ENCODE measurements around the gene ATP5PB.
A peak's percentile ranks its signal among the peaks of the same experiment; 100 is the strongest.

Gene ATP5PB

DNA sequence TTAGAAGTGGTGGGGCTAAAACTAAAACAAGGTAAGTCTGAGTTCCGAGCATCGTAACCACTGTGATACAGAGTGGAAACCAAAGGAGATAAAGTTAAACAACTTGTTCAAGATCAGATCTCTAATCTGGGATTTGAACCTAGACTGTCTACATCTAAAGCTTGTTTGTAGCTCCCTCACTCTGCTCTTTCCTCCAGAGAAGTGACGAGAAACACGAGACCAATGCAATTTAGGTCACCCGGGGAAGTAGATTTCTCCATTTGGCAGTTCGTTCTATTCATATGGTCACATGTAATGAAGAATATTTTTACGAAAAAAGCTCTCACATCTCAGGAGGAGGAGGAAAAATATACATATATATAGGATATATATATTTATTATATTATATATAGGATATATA, 52.4 kb downstream of the ATP5PB start:
- Histone ChIP-seq H3K36me3 (ENCODE audit: control insufficient read depth, insufficient read depth, low read length) (no peaks in the 10 kb centered on the region), H3K4me3 (ENCODE audit: low read length) (no peak overlapping the region), H3K9ac (ENCODE audit: low read length) (no peak overlapping the region), H3K9me3 (ENCODE audit: control insufficient read depth, low read length) (no peaks in the 10 kb centered on the region), H3K27me3 (ENCODE audit: control insufficient read depth, insufficient read depth, low read length) (no peaks in the 10 kb centered on the region), H3K4me1 (ENCODE audit: control insufficient read depth, insufficient read depth, low read length) (no peaks in the 10 kb centered on the region)

- Histone ChIP-seq H3K36me3 (ENCODE audit: control insufficient read depth, insufficient read depth, low read length) (no peaks in the 10 kb centered on the region), H3K9me3 (ENCODE audit: control insufficient read depth, low read length) (no peaks in the 10 kb centered on the region), H3K4me1 (ENCODE audit: control insufficient read depth, insufficient read depth, low read length) (peaks cover 15% of the 10 kb centered on the region), H3K27me3 (ENCODE audit: control insufficient read depth, insufficient read depth, low read length) (no peaks in the 10 kb centered on the region), H3K9ac (ENCODE audit: low read length) (peak within 1 kb of the TSS; percentile 9), H3K4me3 (ENCODE audit: low read length) (no peak within 1 kb of the TSS)
Measured at GRCh38 chr1:111503585-111504060, 54.4 kb downstream of the ATP5PB start, which contains the start of the genes ADORA3 and TMIGD3. Gene ADORA3, minus strand, starts transcription at chr1:111503633. Its CDS starts 279 bp downstream, at chr1:111503354. Gene TMIGD3, minus strand, starts transcription at chr1:111503633. Its CDS starts 279 bp downstream, at chr1:111503354.

DNA sequence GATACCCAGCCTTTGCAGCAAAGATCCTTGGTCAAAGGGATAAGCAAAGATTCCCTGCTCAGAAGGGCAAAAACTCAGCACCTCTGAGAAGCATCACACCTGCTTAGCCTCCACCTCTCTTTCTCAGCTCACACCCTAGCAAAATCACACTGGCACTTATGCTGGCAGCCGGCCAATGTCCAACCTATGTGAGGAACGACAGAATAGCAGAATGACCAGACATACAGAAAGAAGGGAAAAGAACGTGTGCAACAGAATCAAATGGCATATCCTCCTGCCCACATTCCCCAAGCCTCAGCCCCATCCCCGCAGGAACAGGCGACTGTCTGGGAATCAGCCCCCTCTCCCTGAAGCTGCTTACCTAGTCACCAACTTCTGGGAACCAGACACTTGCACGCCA, 54.8 kb downstream of the ATP5PB start:
- H3K36me3 ChIP-seq (ENCODE audit: control insufficient read depth, insufficient read depth, low read length) = no peaks in the 10 kb centered on the region

GRCh38 chr1:111505641-111506119, 56.4 kb downstream of the ATP5PB start:
- H3K27me3 ChIP-seq (ENCODE audit: control insufficient read depth, insufficient read depth, low read length) = no peaks in the 10 kb centered on the region
- H3K4me3 ChIP-seq (ENCODE audit: low read length) = no peak overlapping the region
- H3K9me3 ChIP-seq (ENCODE audit: control insufficient read depth, low read length) = no peaks in the 10 kb centered on the region
- H3K9ac ChIP-seq (ENCODE audit: low read length) = no peak overlapping the region
- no peaks in the 10 kb centered on the region for H3K36me3 ChIP-seq (ENCODE audit: control insufficient read depth, insufficient read depth, low read length)
- H3K4me1 ChIP-seq (ENCODE audit: control insufficient read depth, insufficient read depth, low read length) = peaks cover 28% of the 10 kb centered on the region

More for the DNA sequence above, 54.8 kb downstream of the ATP5PB start:
- no peak overlapping the region for H3K4me3 ChIP-seq (ENCODE audit: low read length)
- no peaks in the 10 kb centered on the region for H3K27me3 ChIP-seq (ENCODE audit: control insufficient read depth, insufficient read depth, low read length)
- H3K9ac ChIP-seq (ENCODE audit: low read length) = no peak overlapping the region
- no peaks in the 10 kb centered on the region for H3K9me3 ChIP-seq (ENCODE audit: control insufficient read depth, low read length)
- H3K4me1 ChIP-seq (ENCODE audit: control insufficient read depth, insufficient read depth, low read length) = peaks cover 20% of the 10 kb centered on the region

DNA sequence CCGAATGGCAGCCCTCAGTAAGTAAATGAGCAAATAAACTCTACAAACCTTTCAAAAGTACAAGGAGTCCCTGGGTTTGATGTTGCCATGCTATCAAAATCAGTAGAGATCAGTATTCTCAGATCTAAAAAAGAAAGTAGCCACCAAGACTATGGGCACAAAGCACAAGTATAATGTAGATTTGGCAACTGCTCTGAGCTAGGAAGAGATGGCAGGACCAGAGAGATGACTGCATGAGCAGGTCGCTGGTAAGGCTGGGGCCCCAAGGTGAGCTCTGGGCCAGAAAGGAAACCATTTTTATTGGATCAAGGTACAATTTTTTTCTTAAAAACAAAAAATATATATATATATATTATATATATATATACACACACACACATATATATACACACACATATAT, 57.3 kb downstream of the ATP5PB start:
- Histone ChIP-seq H3K9ac (ENCODE audit: low read length) (no peak overlapping the region), H3K4me3 (ENCODE audit: low read length) (no peak overlapping the region), H3K27me3 (ENCODE audit: control insufficient read depth, insufficient read depth, low read length) (no peaks in the 10 kb centered on the region), H3K36me3 (ENCODE audit: control insufficient read depth, insufficient read depth, low read length) (no peaks in the 10 kb centered on the region), H3K9me3 (ENCODE audit: control insufficient read depth, low read length) (no peaks in the 10 kb centered on the region), H3K4me1 (ENCODE audit: control insufficient read depth, insufficient read depth, low read length) (peaks cover 28% of the 10 kb centered on the region)

- H3K9me3 ChIP-seq (ENCODE audit: control insufficient read depth, low read length) = no peaks in the 10 kb centered on the region
- H3K36me3 ChIP-seq (ENCODE audit: control insufficient read depth, insufficient read depth, low read length) = no peaks in the 10 kb centered on the region
- H3K9ac ChIP-seq (ENCODE audit: low read length) = peak overlapping the region; percentile 84
- peak overlapping the region; percentile 44 for H3K4me3 ChIP-seq (ENCODE audit: low read length)
- H3K27me3 ChIP-seq (ENCODE audit: control insufficient read depth, insufficient read depth, low read length) = no peaks in the 10 kb centered on the region
- H3K4me1 ChIP-seq (ENCODE audit: control insufficient read depth, insufficient read depth, low read length) = peaks cover 28% of the 10 kb centered on the region
Measured at GRCh38 chr1:111507411-111508201, 58.3 kb downstream of the ATP5PB start.

GRCh38 chr1:111509997-111510375, 60.7 kb downstream of the ATP5PB start:
- Histone ChIP-seq H3K27me3 (ENCODE audit: control insufficient read depth, insufficient read depth, low read length) (no peaks in the 10 kb centered on the region), H3K36me3 (ENCODE audit: control insufficient read depth, insufficient read depth, low read length) (no peaks in the 10 kb centered on the region), H3K9ac (ENCODE audit: low read length) (no peak overlapping the region), H3K4me3 (ENCODE audit: low read length) (no peak overlapping the region), H3K4me1 (ENCODE audit: control insufficient read depth, insufficient read depth, low read length) (peaks cover 28% of the 10 kb centered on the region), H3K9me3 (ENCODE audit: control insufficient read depth, low read length) (no peaks in the 10 kb centered on the region)

DNA sequence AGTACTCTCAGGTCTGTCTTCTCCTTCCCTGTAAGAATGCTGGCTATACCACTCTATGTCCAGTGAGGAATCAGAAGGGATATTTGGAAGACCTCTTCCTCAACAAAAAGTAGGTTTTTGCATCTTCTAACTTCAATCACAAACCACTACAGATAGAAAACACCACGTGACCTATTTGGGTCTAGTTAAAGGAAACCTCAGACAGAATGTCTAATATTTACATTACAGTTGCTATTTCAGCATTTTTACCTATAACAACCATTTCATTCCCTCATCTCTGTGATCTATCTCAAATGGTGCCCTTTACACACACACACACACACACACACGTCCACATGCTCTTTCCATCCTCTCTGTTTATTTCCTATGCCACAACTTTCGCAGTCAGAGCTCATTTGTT, 62.1 kb downstream of the ATP5PB start:
- H3K4me1 ChIP-seq (ENCODE audit: control insufficient read depth, insufficient read depth, low read length) = peaks cover 36% of the 10 kb centered on the region

More for the DNA sequence above, 62.1 kb downstream of the ATP5PB start:
- Histone ChIP-seq H3K36me3 (ENCODE audit: control insufficient read depth, insufficient read depth, low read length) (no peaks in the 10 kb centered on the region), H3K9me3 (ENCODE audit: control insufficient read depth, low read length) (no peaks in the 10 kb centered on the region), H3K4me3 (ENCODE audit: low read length) (no peak overlapping the region), H3K9ac (ENCODE audit: low read length) (no peak overlapping the region), H3K27me3 (ENCODE audit: control insufficient read depth, insufficient read depth, low read length) (peaks cover 5% of the 10 kb centered on the region)
